ENCODE results near the gene GRIN2A.

The GRIN2A gene

DNA sequence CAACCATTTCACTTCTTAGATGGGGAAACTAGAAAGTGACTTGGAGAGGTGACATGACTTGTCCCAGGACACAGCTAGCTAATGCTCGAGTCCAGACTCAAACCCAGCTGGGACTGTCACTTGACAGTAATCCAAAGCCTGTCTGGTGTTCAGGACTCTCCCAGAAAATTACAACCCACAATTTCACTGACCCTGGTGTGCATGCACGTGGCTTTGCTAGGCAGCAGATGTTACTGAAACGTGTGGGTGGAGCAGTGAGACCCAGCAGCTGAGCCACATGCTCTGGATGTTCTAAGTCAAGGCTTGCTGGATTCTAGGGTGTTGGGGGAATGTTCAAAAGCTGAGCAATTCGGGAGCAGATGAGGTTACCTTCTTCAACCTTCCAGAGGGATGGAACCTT lies 364.6 kb downstream of the GRIN2A start:
- DNase-seq (ENCODE audit: low spot score), result no peak

DNA sequence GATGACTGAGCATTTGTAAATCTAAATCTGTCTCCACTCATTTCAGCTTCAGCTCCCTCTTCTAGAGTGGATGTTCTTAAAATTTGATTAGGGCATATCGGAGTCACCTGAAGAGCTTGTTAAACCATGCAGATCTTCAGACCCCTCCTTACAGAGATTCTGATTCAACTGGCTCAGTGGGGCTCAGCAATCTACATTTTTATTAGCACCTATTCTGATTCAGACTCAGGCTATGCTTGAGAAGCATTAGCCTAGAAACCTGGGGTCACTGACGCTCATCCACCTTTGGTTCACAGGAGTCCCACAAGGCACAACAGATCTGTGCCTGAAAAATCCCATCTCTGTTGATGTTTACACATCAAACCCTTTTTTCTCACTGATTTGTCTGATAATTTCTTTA lies 365.6 kb downstream of the GRIN2A start:
- DNase-seq (ENCODE audit: low spot score), result no peak

DNA sequence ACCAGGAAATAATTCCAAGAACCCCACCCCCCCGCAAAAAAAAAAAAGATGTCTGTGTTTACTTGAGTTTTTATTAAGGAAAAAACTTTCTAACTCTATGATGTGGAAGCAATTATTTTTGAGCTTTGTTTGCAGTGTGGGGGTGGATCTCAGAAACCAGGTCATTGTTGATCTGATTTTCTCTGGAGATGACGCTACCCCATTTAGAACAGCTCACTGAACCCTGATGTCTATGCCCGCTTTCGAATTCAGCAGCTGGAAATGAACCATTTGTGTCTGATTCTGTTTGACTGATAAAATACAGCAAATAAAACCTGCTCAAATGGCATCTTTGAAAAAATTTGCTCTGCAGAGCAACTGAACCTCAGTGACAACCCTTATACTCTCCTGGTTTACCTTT lies 368.6 kb downstream of the GRIN2A start:
- no peak for DNase-seq (ENCODE audit: low spot score)

DNA sequence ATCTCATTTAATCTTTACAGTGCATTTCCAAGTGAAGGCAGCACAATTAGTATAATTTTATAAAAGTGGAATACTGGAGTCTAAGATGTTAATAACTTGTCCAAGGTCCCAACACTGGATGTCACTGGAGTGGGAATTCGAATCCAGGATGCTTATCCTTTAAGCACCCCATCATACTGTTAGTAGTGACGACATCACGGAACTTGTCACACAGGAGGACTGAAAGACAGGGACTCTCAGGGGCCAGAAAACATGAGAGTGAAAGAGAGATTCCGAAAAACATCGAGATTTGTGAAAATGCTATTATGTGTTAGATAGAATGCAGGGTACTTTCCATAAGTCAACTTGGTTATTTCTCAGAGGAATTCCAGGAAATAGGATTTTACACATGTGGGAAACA lies 374.0 kb downstream of the GRIN2A start:
- no peak for DNase-seq (ENCODE audit: low spot score)

DNA sequence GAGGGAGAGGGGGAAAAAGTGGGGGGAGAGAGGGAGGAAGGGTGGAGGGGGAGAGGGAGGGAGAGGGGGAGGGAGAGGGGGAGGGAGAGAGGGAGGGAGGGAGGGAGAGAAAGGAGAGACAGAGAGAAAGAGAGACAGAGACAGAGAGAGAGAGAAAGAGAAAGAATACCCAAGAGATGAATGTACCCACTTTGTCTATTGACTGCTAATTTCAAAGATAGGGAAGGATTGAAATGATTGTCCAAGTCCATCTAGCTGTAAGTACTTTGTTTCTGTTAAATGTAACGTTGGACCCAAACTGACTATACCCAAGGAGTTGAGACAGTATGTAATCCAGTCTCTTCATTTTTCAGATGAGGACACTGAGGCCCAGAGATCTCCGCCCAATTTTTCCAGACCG lies 374.9 kb downstream of the GRIN2A start:
- no peak for DNase-seq (ENCODE audit: low spot score)

DNA sequence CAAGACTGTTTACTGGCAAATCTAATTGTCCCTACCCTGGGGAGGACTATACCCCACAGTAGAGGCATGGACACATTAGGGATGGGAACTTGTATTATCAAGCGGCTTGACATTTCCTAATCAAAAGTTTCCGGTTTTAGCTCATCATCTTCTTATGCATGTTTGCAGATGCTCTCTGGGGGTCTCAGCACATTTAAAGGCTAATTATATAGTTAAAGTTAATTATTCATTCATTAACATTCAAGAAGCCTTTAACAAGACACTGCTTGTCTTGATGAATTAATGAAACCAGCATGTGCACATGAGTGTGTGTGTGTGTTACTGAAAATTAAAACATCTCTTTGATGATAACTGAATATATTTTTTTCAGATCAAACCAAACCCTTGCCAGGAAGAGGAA lies 377.1 kb downstream of the GRIN2A start:
- no peak for DNase-seq (ENCODE audit: low spot score)

DNA sequence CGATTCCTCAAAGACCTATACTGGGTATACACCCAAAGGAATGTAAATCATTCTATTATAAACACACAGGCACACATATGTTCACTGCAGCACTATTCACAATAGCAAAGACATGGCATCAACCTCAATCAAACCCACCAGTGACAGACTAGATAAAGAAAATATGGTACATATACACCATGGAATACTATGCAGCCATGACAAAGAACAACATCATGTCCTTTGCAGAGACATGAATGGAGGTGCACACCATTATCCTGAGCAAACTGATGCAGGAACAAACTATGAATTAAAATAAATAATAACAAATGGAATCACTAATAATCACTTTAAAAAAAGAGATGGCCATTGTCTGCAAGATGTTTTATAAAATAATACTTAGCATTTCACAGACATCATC lies 380.1 kb downstream of the GRIN2A start:
- no peak for DNase-seq (ENCODE audit: low spot score)

DNA sequence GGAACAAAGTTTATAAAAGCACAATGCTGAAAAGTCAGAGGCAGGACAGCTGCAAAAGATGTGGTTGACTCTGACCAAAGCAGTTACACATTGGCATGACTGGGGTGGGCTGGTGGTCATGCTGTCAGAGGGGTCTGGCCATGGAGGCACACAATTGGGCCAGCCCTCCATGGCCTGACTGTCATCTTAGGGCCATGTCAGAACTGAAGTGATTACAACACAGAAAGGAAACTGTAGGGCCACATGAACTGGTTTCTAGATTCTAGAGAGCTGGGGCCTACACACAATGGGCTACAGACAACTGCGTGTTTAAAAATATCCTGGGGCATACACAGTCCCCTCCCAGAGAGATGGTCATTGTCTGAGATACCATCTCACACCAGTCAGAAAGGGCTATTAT lies 380.6 kb downstream of the GRIN2A start:
- no peak for DNase-seq (ENCODE audit: low spot score)

DNA sequence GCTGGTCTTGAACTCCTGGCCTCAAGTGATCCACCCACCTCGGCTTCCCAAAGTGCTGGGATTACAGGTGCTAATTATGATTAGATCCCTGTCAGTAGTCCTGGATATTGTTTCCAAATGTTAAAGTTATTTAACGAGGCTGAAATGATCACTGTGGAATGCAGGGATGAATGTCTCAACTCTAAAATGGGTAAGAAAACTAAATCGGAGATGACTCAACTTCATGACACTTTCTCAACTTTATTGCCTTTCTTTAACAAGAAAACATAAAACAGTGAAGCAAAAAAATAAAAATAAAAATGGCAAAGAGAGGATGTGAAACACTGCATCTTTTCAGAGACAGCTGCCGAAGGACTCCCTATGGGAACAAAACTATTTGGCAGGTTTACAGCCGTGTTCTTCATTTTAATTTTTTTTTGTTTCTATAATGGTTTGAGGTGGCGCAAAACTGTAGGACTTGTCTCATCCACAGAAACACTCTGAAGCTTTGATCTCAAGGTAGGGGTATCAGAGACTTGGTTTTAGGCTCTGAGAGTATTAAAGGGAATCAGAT lies 382.0 kb downstream of the GRIN2A start:
- DNase-seq (ENCODE audit: low spot score), result no peak

DNA sequence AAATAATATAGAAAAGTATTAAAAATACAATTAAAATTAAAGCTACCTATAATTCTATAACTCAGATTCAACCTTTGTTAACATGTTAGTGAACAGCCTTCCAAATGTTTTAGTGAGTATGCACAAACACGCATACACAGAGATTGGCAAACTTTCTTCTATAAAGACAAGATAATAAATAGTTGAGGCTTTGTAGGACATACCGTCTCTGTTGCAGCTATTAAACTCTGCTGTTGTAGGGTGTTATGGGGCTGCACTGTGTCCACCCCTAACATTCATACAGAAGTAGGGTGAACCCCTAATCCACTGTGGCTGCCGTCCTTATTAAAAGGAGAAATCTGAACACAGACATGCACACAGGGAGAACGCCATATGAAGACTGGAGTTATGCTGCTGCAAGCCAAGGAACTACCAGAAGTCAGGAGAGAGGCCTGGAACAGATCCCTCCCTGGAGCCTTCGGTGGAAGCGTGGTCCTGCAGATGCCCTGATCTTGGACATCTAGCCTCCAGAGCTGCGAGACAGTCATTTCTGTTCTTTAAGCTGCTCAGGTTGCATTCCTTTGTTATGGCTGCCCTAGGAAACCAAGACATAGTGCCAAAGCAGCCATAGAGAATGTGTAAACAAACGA lies 383.2 kb downstream of the GRIN2A start:
- no peak for DNase-seq (ENCODE audit: low spot score)

DNA sequence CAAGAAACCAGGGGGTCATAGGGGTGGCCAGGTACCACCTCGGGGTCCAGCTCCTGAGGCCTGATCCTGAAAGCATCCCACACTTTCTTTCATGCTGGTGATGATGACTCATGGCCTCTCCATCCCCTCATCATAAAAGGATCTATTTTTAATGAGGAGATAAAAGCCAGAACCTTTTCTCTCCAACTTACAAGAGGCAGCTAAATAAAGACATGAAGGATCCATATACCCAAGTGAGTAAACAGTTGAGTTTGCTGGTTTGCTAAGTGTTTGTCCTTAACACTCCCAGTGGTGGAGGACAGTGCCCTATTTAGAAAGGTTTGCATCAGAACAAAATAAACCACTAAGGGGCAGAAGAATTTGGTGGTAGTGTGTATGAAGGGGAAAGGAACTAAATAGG lies 383.8 kb downstream of the GRIN2A start:
- no peak for DNase-seq (ENCODE audit: low spot score)

DNA sequence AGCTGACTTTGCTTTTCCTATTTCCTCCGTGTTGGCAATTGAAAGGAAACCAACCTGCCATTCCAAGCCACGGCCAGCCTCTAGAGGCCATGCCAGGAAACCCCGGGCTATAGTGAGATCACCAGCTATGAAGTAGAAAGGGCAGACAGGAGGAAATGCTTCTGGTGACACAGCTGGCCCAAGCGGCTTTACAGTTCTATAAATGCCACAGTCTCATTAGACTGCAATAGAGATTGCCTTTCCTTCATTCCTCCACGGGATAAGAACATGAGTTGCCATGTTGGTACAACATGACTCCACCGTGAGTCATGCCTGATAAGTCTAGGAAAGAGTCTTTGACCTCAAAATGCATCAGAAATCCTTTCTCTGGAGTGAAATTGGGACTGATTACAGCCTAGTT lies 384.9 kb downstream of the GRIN2A start:
- no peak for DNase-seq (ENCODE audit: low spot score)

DNA sequence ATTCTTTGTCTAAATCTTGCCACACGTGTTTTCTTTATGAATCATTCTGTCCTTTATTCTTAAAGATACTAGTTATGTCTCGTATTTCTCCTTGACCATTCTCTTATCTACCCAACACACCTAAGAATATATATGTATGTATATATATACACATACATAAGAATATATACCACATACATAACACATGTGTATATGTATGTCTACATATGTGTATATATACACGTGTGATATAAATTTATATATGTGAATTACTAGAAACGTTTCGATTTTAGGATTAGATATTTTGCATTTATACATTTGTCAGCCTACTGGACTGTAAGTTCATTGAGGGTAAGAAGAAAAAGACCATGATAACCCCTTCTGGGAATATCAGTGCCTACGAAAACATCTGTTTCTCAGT lies 388.6 kb downstream of the GRIN2A start:
- DNase-seq (ENCODE audit: low spot score), result no peak

DNA sequence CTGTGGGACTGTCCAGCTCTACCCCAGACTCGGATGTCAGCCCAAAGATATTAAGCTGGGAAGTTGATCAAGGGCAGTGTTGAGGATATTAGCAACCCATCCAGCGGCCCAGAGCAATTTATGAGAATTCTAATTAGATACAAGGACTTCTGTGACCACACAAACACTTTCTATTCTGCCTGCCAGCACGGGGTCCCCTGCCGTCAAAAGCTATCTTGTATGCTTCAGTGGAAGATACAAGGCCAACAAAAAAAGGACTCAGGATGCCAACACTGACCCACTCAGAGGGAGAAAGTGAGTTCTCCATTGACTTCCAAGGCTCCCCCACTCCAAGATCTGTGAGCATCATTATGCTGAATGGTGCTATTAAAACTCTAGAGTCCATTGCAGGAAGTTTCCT lies 390.7 kb downstream of the GRIN2A start:
- DNase-seq (ENCODE audit: low spot score), result no peak

DNA sequence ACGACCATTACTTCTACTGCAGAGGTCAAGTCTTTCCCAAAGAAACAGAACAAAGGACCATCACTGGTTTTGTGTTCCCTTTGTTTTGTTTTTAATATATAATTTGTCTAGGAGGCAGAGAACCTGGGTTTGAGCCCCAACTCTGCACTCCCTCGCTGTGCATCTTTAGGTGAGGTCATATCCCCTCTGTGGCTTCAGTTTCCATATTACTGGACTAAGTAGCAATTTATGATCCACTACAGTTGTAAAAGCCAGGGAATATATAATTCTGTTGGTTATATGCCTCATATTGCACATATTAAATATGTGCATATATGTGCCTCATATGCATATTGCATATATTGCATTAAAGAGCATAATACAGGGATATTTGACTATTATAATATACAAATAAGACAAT lies 392.0 kb downstream of the GRIN2A start:
- no peak for DNase-seq (ENCODE audit: low spot score)

DNA sequence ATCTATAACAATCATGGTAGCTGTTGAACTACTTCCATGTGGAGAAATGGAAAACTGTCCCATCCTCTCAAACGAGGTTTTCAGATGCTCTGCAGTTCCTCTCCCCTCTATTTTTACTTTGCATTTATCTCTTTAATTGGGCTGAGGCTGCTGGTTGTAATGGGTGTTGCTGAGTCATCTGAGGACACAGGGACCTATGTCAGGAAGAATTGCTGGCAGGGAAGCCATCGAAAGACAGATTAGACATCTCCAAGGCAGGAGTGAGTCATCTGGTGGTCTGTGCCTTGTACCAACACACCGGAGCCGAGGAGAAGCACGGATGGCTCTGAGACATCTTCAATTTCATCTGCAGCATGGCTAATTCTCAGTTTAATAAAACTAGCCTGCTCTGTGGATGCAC lies 394.5 kb downstream of the GRIN2A start:
- DNase-seq (ENCODE audit: low spot score), result no peak

DNA sequence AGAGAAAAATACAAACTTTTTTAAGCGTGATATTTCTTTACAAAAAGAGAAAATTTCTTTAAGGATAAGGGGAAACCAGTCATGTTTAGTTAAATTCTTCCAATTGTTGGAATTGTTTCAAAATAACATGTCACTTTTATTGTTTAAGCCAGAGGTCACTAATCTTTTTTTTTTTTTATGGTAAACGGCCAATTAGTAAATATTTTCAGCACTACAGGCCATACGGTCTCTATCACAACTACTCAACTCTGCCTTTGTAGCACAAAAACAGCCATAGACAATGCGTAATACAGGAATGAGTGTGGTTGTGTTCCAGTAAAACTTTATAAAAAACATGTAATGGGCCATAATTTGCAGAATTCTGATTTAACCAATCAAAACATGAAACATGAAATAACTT lies 401.4 kb downstream of the GRIN2A start:
- DNase-seq (ENCODE audit: low spot score), result no peak

DNA sequence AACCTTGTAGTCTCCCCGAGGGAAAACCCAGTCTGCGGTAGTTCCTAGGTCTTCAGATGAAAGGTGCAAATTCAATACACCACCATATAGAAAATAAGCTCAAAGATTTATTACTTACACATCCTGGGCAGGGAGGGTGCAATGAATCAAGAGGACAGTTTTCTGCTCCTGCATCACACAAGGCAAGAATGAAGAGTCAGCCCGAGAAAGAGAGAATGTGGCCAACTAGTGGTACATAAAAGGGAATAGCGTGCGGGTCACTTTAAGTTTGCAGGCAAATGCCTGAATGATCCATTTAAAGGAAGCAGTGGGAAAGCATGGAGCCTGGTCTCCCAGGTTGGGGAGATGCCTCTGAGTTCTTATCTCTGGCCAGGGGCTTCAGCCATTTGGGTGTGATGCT lies 403.4 kb downstream of the GRIN2A start:
- no peak for DNase-seq (ENCODE audit: low spot score)

DNA sequence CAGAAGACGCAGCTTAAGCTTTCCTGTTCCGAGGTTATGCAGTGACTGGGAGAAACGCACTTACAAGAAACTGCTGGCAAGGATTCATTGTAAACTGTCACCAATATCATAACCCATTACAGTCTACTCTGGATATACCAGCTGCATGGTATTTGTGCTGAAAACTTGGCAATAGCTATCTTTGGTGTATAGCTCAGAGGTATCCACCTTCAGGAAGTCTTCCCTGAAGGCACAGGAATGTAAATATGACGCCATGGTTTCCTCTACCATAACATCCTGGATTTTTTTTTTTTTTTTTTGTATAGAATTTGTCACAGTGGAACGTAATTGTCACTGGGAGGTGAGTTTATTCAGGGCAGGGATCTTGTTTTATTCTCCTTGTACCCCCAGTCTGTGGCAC lies 406.2 kb downstream of the GRIN2A start:
- no peak for DNase-seq (ENCODE audit: low spot score)

DNA sequence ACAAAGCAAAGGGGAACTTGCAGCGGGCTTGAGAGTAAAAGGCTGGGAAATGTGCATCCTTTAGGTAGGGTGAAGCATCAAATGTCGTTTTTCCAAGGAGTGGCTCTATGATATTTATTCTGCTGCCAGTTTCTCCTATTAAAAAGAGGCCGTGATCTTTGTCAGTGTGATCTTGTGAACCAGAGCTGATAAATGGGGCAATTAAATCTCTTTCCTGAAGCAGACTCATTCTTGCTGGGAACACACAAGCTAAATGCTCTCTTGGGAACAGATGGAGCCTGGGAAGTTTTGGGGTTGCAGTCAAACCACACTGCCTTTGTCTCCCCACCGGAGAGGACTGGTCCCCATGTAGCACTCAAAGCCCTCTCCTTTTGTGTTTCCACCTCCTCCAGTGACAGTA lies 408.9 kb downstream of the GRIN2A start:
- no peak for DNase-seq (ENCODE audit: low spot score)

DNA sequence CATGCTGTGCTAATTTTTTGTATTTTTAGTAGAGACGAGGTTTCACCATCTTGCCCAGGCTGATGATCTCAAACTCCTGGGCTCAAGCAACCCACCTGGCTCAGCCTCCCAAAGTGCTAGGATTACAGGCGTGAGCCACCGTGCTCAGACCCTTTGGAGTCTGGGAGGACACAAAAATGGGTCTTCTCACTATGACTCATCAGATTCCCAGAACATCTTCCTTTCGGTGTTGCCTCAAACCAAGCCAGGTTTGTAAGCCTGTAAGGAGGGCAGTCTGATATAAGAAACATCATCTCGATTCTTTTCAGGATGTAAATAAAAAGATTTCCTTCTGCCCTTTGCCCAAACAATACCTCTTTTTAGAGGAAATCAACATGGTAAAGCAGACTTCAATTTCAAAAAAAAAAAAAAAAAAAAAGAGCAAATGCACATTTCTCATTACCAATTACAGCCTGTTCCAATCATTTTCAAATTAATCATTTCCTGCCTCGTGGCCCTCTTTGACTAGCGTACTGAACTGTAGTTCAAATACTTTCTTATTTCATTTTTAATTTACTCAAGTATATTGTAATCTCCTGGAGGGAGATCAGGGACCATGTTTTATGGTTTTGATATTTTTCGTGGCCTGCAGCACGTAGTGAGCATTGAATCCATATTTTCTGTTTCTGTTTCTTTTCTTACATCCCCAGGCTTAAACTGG lies 409.6 kb downstream of the GRIN2A start:
- DNase-seq (ENCODE audit: low spot score), result no peak

DNA sequence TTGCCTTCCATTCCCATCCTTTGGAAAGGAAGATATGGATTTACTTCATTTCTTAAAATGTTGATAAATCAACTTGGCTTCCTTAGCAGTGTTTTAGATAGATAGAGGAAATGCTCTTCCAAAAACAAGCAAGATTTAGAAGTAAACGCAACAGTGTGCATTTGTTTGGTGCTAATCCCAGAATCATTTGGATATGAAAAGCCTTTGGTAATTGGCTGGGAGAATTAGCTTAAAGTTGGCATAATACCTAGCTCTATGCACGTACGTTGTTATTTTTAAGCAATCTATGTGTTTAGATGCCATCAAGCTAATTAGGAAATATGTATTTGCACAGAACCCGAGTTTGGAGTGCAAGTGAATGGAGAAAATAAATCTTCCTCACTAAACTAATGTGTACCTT lies 415.3 kb downstream of the GRIN2A start:
- DNase-seq (ENCODE audit: low spot score), result no peak

DNA sequence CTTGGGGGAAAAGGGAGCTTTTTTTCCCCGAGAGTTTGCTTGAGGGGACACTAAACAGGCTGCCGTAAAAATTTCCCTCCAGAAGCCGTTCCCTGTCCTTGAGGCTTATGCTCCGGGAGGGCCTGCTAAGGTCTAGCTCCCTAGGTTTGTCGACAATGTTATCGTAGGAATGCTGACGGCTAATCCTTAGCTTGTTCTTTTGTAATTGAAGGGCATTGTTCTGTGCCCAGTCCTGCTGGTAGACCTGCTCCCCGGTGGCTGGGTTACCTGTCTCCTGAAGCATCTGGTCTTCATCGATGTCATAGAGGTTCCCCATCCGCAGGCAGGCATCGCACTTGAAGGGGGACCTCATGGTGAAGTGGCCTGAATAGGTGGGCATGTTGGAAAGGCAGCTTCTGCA lies 418.7 kb downstream of the GRIN2A start:
- no peak for DNase-seq (ENCODE audit: low spot score)

DNA sequence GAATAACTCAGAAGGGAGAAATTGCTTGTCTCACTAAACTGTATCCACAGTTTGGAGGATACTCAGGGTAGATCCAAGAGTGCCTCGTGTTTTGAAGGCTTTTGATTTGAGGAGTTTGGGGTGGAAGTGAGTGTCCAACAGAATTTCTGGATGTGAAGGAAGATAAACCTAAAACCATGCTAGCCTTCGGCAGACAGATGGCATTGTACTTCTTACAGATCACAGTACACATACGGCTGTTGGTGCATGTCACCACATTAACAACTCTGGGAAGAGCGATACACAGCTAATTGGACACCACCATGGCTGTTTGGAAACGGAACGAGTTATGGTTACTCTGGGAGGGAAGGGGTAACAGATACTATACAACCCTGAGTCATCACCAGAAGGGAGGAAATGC lies 420.4 kb downstream of the GRIN2A start:
- DNase-seq (ENCODE audit: low spot score), result no peak
